Suprapubic skin (tissue), 4 donors: ENCODE measurements around the gene LRIG1.

ENCODE experiments used
- EP300 ChIP-seq: sonication (generic); formaldehyde crosslinking; IDR thresholded peaks from one replicate; pipeline ENCODE4 v1.6.1; 2017; ENCODE audit warnings: antibody characterized with exemption
- POLR2A ChIP-seq, 2 donors: fragments of 450-650 bp; IDR thresholded peaks; one replicate each; pipeline ENCODE4 v1.6.1; 2017; ENCODE audit warnings: antibody characterized with exemption in 2 of 2, mild to moderate bottlenecking in 2 of 2, moderate library complexity in 2 of 2
- POLR2AphosphoS5 ChIP-seq, 3 donors: sonication (generic); formaldehyde crosslinking; IDR thresholded peaks; one replicate each; pipeline ENCODE4 v1.6.1; 2017; ENCODE audit warnings: antibody characterized with exemption in 3 of 3
- TF ChIP-seq, protein P1 (sequence below), 2 donors: fragments of 200-600 bp in 1 of 2; fragments of 450-650 bp in 1 of 2; sonication (generic) in 1 of 2; IDR thresholded peaks; one replicate each; pipeline ENCODE4 v1.5.1; 2016 to 2019; ENCODE audit warnings: antibody characterized with exemption in 2 of 2, mild to moderate bottlenecking in 1 of 2, moderate library complexity in 1 of 2

DNA sequence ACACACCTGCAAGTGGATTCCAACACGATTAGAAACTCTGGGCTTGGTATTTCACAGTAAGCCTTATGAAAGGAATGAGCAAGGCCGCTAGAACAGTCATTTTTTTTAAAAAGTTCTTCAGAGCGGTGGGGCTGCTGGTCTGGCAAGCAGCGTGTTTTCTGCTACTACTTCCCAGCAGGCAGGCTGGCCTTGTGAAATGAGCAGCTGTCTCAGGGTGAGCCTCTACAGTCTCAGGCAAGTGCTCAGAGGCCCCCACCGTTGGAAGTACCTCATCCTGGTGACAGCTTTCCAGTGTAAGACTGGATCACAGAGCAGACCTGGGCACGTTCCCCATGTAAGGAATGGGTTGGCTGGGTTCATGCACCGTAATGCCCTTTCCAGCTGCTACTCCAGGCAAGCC is 119.2 kb downstream of the LRIG1 start:
- no peak for TF ChIP-seq POLR2AphosphoS5 (IDR thresholded peaks at IDR 0.05)
- TF ChIP-seq, protein P1, sequence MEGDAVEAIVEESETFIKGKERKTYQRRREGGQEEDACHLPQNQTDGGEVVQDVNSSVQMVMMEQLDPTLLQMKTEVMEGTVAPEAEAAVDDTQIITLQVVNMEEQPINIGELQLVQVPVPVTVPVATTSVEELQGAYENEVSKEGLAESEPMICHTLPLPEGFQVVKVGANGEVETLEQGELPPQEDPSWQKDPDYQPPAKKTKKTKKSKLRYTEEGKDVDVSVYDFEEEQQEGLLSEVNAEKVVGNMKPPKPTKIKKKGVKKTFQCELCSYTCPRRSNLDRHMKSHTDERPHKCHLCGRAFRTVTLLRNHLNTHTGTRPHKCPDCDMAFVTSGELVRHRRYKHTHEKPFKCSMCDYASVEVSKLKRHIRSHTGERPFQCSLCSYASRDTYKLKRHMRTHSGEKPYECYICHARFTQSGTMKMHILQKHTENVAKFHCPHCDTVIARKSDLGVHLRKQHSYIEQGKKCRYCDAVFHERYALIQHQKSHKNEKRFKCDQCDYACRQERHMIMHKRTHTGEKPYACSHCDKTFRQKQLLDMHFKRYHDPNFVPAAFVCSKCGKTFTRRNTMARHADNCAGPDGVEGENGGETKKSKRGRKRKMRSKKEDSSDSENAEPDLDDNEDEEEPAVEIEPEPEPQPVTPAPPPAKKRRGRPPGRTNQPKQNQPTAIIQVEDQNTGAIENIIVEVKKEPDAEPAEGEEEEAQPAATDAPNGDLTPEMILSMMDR (IDR thresholded peaks at IDR 0.05), result no peak
- TF ChIP-seq POLR2A (IDR thresholded peaks at IDR 0.05), result no peak
- no peak for TF ChIP-seq EP300
